Measurements from ENCODE around the gene CDK3.
A peak's percentile ranks its signal among the peaks of the same experiment; 100 is the strongest.

CDK3 gene

DNA sequence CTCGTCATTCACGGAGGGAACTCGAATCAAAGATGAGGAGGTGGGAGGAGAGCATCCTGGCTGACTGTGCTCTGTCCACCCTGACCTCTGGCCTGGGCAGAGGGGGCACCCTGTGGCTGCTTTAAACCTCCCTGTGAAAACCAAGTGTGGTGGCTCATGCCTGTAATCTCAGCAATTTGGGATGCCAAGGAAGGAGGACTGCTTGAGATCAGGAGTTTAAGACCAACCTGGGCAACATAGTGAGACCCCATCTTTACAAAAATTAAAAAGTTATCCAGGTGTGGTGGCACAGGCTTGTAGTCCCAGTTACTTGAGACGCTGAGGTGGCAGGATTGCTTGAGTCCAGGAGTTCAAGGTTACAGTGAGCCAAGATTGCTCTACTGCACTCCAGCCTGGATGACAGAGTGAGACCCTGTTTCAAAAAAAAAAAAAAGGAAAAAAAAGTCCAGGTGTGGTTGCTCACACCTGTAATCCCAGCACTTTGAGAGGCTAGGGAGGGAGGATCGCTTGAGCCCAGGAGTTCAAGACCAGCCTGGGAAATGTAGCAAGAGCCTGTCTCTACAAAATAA is 5.8 kb upstream of the CDK3 start:
- DNase-seq = no peak

DNA sequence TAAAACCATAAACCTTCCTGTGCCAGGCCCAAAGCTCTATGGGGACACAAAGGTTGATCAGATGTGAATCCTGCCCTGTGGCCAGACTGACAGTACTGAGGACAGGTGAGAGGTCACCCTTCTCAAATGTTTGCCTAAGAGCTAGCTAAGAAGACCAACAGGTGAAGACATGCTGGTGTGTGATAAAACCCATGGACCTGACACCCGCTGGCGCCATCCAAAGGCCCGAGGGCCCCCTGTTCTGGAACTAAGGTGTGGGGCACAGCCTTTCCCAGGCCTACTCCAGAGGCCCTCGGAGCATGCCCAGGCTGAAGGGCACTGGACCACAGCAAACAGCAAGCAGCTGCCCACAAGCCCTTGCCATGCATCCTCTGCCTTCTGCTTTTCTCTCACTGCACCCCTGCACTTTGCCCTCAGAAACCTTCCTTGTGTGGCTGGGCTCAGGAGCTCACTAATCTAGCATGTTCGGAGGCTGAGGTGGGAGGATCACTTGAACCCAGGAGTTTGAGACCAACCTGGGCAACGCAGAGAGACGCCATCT is 5.2 kb upstream of the CDK3 start:
- no peak for DNase-seq

DNA sequence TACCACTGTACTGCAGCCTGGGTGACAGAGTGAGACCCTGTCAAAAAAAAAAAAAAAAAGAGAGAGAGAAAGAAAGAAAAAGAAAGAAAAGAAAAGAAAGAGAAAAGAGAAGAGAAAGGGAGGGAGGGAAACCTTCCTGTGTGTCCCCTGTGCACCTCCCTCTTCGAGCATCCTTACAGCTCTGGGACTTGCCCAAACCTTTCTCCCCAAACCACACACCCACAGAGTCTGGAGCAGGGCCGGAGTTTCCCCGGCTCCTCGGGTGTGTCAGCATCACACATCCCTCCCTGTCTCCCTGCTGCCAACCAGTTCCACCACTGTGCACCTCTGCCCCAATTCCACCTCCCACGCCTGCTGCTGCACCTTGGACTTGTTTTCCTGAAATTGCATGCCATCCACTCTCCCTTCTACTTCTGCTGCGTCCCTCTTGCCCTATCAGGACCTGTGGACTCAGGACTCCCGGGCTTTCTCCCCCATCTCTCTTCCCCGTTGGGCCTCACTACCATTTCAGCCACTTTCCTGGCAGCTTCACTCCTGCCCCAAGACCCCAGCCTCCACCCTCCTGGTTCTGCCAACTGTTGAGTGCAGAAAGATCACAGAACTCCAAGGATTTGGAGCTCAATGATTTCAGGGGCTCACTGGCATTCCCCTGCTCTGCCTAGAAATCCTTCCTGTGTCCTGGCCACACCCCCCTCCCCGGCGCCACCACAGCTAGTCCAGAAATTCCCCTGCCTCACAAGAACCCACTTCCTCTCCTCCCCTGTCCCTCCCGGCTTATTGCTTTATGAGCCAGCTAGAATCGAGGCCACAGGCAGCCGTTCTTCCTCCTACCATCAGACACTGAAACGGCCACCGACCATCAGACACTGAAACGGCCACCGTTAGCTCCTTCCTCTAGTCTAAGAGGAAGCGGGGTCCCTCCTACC is 3.7 kb upstream of the CDK3 start:
- DNase-seq = no peak

DNA sequence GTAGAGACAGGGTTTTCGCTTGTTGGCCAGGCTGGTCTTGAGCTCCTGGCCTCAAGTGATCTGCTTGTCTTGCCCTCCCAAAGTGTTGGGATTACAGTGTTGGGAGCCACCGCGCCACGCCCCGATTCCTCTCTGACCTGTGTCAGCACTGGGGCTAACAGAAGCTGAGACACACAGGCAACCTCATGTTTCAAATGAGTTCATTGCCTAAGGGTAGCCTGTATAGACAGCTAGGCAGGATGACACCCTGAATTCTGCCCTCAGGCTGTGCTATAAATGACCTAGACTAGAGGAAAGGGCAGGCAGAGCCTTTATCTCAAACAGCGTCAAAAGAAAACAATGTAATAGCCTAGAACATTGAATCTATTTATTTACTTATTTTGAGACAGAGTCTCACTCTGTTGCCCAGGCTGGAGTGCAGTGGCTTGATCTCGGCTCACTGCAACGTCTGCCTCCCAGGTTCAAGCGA is 2.3 kb upstream of the CDK3 start:
- DNase-seq = no peak

DNA sequence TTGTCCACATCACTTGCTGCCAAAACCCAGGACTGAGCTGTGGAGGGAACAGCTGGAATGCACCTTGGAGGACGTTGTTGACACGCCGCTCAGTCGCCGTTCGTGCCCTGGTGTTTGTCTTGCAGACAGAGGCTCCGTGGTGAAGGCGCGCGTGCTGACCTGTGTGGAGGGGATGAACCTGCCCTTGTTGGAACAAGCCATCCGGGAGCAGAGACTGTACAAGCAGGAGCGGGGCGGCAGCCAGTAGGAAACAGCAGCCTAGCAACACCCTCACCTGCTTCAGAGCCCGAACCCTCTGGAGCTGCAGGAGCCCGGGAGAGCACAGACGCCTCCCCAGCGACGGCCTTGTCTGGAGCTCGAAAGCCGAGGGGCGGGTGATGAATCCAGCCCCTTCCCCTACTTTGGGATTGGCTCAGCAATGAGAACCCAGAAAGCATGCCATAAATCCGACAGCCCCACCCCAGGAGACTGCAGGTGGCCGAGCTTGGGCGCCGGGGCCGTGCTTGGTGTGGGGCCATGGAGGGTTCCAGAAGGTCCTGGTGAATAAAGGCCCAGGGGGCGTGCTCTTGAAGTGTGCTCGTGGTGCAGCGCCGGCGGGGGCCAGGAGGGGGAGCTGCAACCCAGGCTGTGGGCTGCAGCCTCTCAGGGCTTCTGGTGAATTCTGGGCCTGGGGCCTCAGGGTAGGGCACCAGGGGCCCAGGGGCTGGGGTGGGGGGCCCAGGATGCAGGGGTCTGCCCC is 470 bp upstream of the CDK3 start:
- DNase-seq = peak in 2 of 3 experiments; percentile 13 to 39

DNA sequence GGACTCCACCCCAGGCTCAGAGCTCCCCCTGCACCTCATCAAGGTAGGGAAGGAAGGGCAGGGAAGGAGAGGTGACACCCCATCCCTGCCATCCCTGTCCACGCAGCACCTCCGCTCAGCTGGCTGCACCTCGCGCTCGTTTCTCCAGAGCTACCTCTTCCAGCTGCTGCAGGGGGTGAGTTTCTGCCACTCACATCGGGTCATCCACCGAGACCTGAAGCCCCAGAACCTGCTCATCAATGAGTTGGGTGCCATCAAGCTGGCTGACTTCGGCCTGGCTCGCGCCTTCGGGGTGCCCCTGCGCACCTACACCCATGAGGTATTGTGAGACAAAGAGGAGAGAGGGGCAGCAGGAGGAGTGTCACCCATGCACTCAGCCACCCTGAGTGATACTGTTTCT is 1.4 kb downstream of the CDK3 start:
- DNase-seq = no peak

DNA sequence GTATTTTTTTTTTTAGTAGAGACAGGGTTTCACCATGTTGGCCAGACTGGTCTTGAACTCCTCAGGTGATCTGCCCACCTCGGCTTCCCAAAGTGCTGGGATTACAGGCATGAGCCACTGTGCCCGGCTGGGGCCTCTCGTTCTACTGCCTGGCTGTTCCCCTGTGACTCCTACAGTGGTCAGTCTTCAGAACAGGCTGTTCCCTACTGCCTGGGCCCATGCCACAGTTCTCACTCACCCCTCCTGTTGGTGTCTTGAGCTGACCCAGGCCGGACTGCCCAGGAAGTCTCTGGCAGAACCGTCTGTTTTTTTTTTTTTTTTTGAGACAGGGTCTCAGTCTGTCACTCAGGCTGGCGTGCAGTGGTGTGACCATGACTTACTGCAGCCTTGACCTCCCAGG is 3.3 kb downstream of the CDK3 start:
- DNase-seq = no peak

DNA sequence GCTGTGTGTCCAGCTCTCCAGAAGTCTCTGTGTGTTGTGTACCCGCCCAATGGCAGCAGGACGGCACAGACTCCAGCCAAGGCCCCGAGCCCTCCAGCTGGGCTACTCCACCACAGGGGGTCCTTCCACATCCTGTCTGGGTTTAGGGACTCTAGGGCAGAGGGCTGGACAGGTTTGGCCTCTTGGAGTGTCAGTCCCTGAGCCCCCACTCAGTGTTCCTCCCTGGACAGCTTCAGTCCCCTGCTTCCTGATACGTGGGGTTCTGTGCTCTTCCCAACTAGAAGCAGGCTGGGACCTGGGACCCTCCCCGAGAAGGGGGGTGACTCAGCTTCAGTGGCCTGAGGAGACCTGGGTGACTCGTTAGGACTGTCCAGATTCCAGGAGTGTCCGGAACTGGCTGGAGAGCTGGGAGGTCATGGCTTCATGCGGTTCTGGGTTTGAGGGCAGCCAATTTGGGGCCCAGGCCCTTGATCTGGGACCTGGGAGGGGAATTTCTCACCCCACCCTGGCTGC is 4.2 kb downstream of the CDK3 start:
- DNase-seq = no peak

DNA sequence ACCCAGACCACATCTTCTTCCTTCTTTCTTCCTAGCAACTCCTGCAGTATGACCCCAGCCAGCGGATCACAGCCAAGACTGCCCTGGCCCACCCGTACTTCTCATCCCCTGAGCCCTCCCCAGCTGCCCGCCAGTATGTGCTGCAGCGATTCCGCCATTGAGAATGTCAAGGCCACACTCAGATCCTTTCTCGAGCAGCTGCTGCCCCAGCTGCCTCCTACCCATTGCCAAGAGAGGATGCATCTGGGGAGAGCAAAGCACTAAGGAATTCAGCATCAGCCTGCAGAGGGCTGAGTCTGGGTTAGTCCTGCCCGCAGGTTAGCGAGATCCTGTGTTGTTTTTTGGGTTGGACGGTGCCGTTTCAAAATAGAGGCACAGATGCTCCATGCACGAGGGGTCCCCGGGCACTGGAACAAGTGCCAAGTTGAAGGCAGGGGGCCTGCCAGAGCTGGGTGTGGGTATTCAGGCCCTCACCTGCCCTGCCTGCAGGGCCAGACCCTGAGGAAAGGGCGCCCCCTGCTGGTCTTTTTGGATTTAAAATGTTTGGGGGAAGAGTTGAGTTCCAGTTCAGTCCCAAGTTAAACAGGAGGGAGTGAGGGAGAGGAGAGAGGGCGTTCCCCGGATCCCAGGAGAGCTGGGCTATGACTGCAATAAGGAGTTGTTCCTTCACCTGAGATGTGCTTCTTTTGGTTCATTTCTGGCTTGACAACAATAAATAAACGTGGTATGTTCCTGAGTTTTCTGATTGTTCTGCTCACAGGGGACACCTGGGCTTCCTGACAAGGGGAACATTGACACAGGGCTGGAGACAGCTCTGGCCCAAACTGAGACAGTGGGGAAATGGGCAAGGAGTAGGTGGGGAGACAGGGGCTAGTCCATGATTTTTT is 4.9 kb downstream of the CDK3 start:
- peak; percentile 59 to 81 (median 79) for DNase-seq

DNA sequence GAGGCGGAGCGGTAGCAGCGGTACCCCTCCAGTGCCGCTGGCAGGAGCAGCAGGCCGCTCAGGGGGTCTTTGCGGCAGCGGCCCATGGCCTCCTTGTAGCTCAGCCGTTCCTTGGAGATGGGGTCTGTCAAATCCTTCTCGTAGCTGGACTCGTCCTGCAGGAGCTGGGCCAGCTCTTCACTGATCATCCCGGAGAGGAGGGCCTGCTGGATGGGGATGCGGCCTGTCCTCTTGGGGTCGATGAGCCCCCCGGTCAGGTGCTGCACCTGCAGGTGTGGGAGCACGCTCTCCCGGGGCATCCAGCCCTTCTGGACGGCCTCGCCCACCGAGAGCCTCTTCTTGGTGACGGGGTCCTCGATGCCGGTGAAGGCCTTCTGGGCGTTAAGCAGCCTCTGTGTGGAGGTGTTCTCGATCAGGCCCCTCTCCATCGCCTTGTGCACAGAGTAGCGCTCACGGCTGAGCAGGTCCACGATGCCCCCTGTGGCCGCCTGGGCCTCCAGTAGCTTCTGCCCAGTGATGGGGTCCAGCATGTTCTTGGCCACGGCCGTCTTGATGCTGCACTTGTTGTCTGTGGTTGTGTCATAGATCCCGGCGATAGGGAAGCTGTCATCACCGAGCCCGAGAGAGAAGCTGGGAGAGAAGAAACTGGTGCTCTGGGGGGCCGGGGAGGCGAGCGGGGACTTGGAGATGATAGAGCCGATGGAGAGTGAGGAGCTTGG is 6.6 kb downstream of the CDK3 start:
- DNase-seq = no peak

DNA sequence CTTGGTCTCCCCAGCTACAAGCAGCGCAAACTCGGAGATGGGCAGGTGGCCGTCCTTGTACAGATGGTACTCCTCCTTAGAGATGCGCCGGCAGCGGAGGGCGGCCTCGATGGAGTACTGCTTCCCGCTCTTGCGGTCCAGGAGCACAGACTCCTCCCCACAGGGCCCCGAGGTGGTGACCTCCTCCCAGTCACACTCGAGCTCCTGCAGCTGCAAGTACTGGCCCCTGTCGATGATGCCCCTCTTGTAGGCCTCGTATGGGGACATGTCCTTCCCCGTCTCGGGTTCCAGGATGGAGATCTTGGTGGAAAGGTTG is 7.2 kb downstream of the CDK3 start:
- no peak for DNase-seq

DNA sequence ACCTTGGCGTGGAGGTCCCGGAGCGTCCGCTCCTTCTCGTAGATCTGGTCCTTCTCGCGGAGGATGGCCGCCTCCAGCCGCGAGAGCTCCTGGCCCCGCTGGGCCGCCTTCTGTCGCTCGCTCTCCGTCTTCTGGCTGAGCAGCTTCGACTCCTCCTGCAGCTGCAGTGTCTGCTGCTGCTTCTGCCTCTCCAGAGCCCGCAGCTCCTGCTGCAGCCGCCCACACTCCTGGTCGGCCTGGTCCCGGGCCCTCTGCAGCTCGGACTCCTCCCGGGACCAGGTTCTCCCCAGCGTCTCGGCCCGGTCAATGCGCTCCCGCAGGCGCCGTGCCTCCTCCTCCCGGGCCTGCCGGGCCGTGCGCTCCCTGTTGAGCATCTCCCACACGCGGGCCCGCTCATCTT is 7.6 kb downstream of the CDK3 start:
- DNase-seq = no peak

DNA sequence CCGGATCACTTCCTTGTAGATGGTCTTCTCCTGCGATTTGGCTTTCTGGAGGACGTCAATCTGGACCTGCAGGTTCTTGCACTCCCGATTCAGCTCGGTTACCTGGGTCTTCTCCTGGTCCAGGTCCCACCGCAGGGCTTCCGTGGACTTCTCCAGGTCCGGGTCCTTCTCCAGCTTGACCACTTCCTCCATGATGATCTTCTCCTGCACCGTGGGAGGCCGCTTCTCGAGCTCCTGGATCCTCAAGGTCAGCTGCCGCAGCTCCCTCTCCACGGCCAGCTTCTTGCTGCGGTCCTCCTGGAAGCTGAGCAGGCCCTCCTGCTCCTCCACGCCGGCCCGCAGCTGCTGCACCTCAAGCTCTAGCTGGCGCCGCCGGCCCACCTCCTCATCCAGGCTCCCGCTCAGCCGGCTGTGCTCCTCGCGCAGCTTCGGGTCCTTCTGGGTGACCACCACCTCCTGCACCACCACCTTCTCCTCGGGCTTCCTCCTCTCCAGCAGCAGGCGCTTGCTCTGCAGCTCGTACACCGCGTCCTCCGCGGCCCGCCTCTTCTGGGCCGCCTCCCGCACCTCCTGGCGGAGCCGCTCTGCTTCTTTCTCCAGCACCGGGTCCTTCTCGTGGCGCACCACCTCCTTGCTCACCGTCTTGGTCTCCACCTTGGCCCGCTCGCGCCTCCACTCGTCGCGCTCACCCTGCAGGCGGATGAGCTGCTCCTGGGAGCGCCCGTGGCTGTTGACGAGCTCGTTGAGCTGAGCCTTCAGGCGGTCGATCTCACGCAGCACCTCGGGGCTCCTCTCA is 8.2 kb downstream of the CDK3 start:
- no peak for DNase-seq

DNA sequence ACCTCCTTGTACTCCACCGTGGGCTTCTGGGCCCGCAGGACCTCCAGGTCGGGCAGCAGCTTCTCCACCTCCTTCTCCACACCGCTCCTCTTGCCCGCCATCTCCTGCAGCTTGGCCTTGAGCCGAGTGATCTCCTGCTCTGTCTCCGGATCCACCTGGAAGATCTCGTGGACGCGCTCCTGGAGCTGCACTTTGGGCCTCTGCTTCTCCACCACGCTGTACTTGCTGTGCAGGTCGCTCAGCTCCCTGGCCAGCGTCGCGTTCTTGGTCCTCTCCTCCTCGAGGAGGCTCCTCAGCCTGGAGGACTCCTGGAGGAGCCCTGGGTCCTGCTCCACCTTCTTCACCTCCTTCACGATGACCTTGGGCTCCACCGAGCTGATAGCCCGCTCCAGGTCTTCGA is 8.8 kb downstream of the CDK3 start:
- DNase-seq = no peak

DNA sequence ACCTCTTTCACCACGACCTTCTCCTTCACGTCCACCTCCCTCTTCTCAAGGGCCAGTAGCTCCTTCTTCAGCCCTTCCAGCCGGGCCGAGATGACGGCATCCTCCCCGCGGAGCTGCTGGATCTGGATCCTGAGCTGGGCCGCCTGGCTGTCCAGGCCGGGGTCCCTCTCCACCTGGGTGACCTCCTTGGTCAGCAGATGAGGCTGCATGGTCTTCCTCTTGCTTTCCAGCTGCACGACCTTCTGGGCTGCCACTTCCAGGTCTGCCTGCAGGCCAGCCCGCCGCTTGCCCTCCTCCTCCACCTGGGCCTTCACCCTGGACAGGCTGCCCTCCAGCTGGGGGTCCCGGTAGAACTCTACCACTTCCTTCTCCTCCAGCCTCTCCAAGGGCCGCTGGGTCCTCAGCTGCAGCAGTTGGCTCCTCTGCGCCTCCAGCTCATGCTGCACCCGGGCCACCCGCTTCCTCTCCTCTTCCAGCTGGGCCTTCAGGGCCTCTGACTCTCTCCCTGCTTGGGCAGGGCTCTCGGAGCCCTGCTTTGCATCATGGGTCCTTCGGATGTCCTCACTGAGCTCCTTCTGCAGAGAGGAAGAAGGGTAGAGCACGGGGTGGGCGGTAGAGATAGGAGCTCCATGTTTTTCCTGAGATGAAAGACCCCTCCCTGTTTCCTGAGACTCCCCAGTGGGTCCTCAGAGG is 9.5 kb downstream of the CDK3 start:
- no peak for DNase-seq

DNA sequence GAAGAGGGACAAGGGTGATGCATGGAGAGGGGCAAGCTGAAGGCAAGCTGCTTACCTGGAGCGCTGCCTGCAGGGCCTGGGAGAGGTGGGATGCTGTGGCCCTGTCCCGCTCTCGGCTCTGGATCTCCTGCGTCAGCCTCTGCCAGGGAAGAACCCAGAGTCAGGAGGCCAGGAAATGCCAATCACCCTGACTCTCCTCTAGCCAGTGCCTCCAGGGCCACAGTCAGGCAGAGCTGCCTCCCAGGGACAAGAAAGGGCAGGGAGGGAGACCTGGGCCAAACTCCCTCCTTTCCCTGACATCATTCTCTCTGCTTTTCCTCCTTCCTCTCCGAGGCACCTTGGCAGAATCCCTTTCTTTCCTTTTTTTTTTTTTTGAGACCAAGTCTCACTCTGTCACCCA is 11.3 kb downstream of the CDK3 start:
- no peak for DNase-seq

DNA sequence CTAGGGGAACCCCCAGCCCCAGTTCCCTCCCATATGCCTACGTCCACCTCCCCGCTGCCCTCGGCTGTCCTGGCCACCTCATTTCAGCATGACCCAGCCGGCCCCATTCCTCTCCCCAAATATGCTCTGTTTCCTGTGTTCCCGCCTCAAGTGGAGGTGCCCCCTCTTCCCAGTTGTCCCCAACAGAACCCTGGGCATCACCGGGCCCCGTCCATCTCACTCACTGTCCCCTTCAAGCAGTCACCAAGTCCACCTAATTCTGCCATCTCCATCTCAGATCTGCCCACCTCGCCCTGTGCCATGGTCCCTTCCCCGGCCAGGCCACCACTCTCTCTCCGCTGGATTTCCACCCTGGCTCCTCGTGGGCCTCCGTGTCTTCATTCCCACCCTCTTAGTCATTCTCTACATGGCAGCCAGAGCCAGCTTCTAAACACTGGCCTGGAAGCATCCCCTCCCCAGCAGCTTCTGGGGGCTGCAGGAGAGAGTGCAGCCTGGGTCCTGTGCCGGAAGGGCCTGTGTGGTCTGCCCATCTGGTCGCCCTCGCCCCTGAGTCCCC is 12.8 kb downstream of the CDK3 start:
- DNase-seq = no peak

DNA sequence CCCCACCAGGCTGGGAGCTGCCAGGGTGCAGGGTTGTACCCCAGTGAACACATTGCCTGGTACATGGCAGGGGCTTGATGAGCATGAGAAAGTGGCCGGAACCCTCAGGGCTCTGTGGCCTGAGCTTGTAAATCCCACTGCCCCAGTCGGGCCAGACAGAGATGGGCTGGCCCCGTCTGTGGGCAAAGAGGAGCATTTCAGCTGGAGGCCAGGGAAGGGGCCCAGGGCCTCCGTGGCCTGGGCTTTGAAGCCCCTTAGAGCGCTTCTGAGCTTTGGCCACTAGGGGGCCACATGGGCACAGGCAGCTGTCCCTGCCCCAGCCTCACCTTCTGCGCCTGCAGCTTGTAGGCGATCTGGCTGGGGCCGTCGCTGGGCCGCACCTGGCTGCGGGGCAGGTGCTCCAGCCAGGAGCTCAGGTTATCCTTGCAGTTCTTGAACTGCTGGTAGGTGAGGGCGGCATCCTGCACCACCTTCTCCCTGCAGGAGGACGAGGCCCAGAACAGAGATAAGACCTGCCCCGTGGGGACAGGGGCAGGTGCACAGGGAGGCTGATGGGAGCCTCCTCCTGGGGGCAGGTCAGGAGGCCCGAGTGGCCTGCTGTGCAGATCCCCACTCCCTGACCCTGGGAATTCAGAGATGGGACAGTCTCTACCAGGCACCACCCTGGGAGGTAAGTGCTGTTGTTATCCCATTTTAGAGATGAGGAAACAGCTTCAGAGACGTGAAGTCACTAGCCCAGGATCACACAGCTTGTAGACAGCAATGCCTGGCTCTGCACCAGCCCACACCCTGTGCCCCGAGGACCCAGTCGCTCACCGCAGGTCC is 13.7 kb downstream of the CDK3 start:
- DNase-seq = peak; percentile 77 to 89 (median 83)

DNA sequence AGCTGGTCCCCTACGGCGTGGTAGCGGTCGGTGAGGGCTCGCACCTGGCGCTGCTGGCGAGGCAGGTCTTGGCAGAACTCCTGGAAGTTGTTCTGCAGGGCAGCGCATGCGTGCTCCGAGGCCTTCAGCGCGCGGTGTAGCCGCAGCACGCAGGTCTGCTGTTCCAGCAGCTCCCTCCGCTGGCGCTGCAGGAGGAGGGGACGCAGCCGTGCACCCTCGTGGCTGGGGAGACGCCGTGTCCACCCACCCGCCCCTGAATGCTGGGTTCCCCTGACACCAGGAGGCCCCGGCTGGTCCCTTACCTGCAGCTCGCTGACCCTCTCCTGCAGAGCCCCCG is 14.2 kb downstream of the CDK3 start:
- DNase-seq = peak in 2 of 3 experiments; percentile 72 to 86

Measured in NCI-H1417 (cell line).